H1 (cell line): ENCODE results near the gene PPP1R1B. TPM values are rescaled to one million over a fixed set of nuclear protein-coding genes. Genes with fewer than 3 reads are reported as not detected.

Experiments used
- CREB1 ChIP-seq: IDR thresholded peaks from 2 replicates; pipeline ENCODE4 v1.6.1; 2012; ENCODE audit warnings: inconsistent platforms
- E2F6 ChIP-seq: IDR thresholded peaks from 2 replicates; pipeline ENCODE4 v1.6.1; 2012; ENCODE audit warnings: inconsistent platforms
- EGR1 ChIP-seq: IDR thresholded peaks from 2 replicates; pipeline ENCODE4 v1.6.1; 2011; ENCODE audit warnings: low read depth, low read length, borderline replicate concordance
- EP300 ChIP-seq, 2 experiments: IDR thresholded peaks; 1 replicate in 1 of 2; 2 replicates in 1 of 2; pipeline ENCODE4 v1.6.1; 2011 to 2012; ENCODE audit warnings: low read depth in 2 of 2, low read length in 2 of 2, mild to moderate bottlenecking in 2 of 2, borderline replicate concordance in 1 of 2, inconsistent platforms in 1 of 2, moderate library complexity in 1 of 2
- EZH2 ChIP-seq: fragments of 200-600 bp; sonication (generic); IDR thresholded peaks from 2 replicates; pipeline ENCODE4 v1.7.1; 2012; ENCODE audit warnings: low read depth, mild to moderate bottlenecking, moderate library complexity, low read length, inconsistent platforms; ENCODE audit not compliant: severe bottlenecking
- GABPA ChIP-seq: IDR thresholded peaks from 2 replicates; pipeline ENCODE4 v1.6.1; 2011; ENCODE audit warnings: mild to moderate bottlenecking, low read length, moderate library complexity, borderline replicate concordance; ENCODE audit not compliant: insufficient read depth
- NANOG ChIP-seq: IDR thresholded peaks from 2 replicates; pipeline ENCODE4 v1.6.1; 2011; ENCODE audit warnings: low read length, low read depth, mild to moderate bottlenecking, inconsistent platforms; ENCODE audit not compliant: insufficient read depth, poor library complexity, severe bottlenecking
- PHF8 ChIP-seq: fragments of 200-600 bp; sonication (generic); conservative IDR thresholded peaks from 2 replicates; pipeline ENCODE4 v1.7.1; 2012; ENCODE audit warnings: low read depth, mild to moderate bottlenecking, inconsistent platforms, low read length, moderate library complexity
- POLR2AphosphoS5 ChIP-seq: IDR thresholded peaks from 2 replicates; pipeline ENCODE4 v1.6.1; 2011; ENCODE audit warnings: low read depth, low read length
- RAD21 ChIP-seq, 2 experiments: IDR thresholded peaks in 1 of 2; conservative IDR thresholded peaks in 1 of 2; 2 replicates each; pipeline ENCODE4 v1.6.1; 2011; ENCODE audit warnings: low read depth in 2 of 2, low read length in 2 of 2, improper control_type of control experiment in 1 of 2, inconsistent platforms in 1 of 2, mild to moderate bottlenecking in 1 of 2, moderate library complexity in 1 of 2
- RFX5 ChIP-seq: IDR thresholded peaks from 2 replicates; pipeline ENCODE4 v1.6.1; 2011; ENCODE audit warnings: low read depth, low read length, improper control_type of control experiment, borderline replicate concordance
- RNF2 ChIP-seq: fragments of 200-900, 300-1000 bp; sonication (generic); IDR thresholded peaks from 2 replicates; pipeline ENCODE4 v1.7.1; 2016; ENCODE audit warnings: borderline replicate concordance, low read depth, mild to moderate bottlenecking, antibody characterized with exemption, low read length; ENCODE audit not compliant: poor library complexity, severe bottlenecking; ENCODE audit errors: missing control alignments
- SP1 ChIP-seq: IDR thresholded peaks from 2 replicates; pipeline ENCODE4 v1.6.1; 2011; ENCODE audit warnings: low read depth, low read length
- SP2 ChIP-seq: IDR thresholded peaks from 2 replicates; pipeline ENCODE4 v1.6.1; 2012; ENCODE audit warnings: mild to moderate bottlenecking, low read length, inconsistent platforms
- SP4 ChIP-seq: IDR thresholded peaks from 2 replicates; pipeline ENCODE4 v1.6.1; 2012; ENCODE audit warnings: low read length, inconsistent platforms
- SRF ChIP-seq: IDR thresholded peaks from 2 replicates; pipeline ENCODE4 v1.6.1; 2011; ENCODE audit warnings: mild to moderate bottlenecking, low read depth, low read length, moderate library complexity
- ZNF274 ChIP-seq: IDR thresholded peaks from 2 replicates; pipeline ENCODE4 v1.7.0; 2012; ENCODE audit warnings: low read length, borderline replicate concordance; ENCODE audit errors: extremely low read depth
- polyA plus RNA-seq, 7 experiments: library from polyadenylated mRNA; depleted of rRNA in 3 of 7; stranded (reverse) in 5 of 7; unstranded in 2 of 7; fragments of >200 nt in 5 of 7; fragments of 200-250 nt in 2 of 7; gene quantifications; 1 replicate in 5 of 7; 2 replicates in 1 of 7; 4 replicates in 1 of 7; pipeline versions ENCODE4 v1.2.1 to v1.2.3, GENCODE V29; 2011 to 2013; ENCODE audit warnings: missing spikeins in 2 of 7, mixed read lengths in 2 of 7
- total RNA-seq: library from RNA; stranded (reverse); fragmentation: NEBNext Ultra II Directional; extraction: Animal tissue kit (Norgen Biotek cat#: 25700); gene quantifications from 2 replicates; pipeline ENCODE4 v1.2.1, GENCODE V29; 2021
- TF ChIP-seq, protein P1 (sequence below), 3 experiments: IDR thresholded peaks; 1 replicate in 2 of 3; 2 replicates in 1 of 3; pipeline versions ENCODE4 v1.5.1 to v1.6.1; 2011; ENCODE audit warnings: low read length in 3 of 3, mild to moderate bottlenecking in 3 of 3, inconsistent platforms in 2 of 3, low read depth in 1 of 3, moderate library complexity in 1 of 3; ENCODE audit not compliant: insufficient read depth in 1 of 3; ENCODE audit errors: control extremely low read depth in 1 of 3

PPP1R1B gene
- total and polyA plus RNA-seq, 2 of the 8 experiments (the other 6 are each of a cell fraction or from before 2014, with no cell fraction given), result 10.7 to 22.3 TPM

DNA sequence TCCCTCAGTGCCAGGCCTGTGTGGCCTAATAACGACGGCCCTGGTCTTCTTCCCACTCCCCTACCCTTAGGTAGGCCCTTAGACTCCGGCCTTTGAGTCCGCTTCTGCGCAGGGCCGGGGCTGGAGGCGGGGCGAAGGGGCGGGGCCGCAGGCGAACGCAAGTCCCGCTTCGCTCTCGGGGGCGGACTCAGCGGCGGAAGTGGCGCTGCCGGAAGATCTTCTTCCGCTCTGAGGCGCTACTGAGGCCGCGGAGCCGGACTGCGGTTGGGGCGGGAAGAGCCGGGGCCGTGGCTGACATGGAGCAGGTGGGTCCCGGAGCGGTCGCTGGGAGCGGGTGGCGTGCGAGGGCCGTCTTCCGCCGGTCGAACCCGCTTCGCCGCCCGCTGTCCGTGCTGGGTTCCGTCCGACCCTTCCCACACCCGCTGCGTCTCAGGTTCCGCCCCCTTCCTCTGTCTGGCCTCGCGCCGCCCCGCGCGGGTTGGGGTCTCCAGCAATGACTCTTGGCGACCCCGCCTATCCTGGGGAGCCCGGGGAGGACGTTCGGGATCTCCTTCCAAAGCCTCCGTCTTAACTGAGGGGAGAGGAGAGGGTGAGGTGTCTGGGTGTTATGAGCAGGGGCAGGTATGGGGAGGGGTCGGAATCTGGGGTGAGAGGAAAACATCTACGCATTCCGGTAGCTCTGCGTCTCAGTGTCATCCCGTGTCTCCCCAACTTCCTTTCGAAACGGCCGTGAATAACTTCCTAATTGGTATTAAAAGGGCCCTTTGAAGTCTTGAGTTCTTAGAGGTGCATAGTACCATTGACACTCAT lies 10.4 kb downstream of the PPP1R1B start, which contains the start of gene STARD3 (continued):
- TF ChIP-seq RAD21 (IDR thresholded peaks at IDR 0.05 in 1 of 2, conservative IDR thresholded peaks at IDR 0.05 in 1 of 2; ENCODE audit: low read depth in 2 of 2, low read length in 2 of 2) (0 out of 4 replicates have a peak, but pooled peaks of 1 of the 2 experiments have one; percentile 6), EGR1 (no peak), PHF8 (peak; percentile 67), ZNF274 (no peak), RNF2 (no peak), EZH2 (no peak), SP2 (no peak), E2F6 (peak; percentile 69; the same call in 1 of the 2 replicates), SP4 (no peak), RFX5 (no peak), EP300 (IDR thresholded peaks at IDR 0.05; ENCODE audit: borderline replicate concordance in 1 of 2, low read depth in 2 of 2, low read length in 2 of 2) (0 out of 3 replicates have a peak, but pooled peaks of 1 of the 2 experiments have one; percentile 22), SP1 (peak; percentile 43; the same call in 1 of the 2 replicates), SRF (no peak), CREB1 (no peak; the same call in 1 of the 2 replicates), NANOG (no peak), GABPA (peak; percentile 84), POLR2AphosphoS5 (peak; percentile 46; the same call in 1 of the 2 replicates)
- TF ChIP-seq, protein P1, sequence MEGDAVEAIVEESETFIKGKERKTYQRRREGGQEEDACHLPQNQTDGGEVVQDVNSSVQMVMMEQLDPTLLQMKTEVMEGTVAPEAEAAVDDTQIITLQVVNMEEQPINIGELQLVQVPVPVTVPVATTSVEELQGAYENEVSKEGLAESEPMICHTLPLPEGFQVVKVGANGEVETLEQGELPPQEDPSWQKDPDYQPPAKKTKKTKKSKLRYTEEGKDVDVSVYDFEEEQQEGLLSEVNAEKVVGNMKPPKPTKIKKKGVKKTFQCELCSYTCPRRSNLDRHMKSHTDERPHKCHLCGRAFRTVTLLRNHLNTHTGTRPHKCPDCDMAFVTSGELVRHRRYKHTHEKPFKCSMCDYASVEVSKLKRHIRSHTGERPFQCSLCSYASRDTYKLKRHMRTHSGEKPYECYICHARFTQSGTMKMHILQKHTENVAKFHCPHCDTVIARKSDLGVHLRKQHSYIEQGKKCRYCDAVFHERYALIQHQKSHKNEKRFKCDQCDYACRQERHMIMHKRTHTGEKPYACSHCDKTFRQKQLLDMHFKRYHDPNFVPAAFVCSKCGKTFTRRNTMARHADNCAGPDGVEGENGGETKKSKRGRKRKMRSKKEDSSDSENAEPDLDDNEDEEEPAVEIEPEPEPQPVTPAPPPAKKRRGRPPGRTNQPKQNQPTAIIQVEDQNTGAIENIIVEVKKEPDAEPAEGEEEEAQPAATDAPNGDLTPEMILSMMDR (IDR thresholded peaks at IDR 0.05; ENCODE audit: control extremely low read depth in 1 of 3, insufficient read depth in 1 of 3, low read depth in 1 of 3, low read length in 3 of 3), result peak in 2 of 3 experiments; percentile 18 to 32; a peak in 3 of 4 replicates
